ENCODE data around the gene GPNMB. TPM values are rescaled to one million over a fixed set of nuclear protein-coding genes. Genes with fewer than 3 reads are reported as not detected.

GPNMB gene
- total and polyA plus RNA-seq, 4 donors: 2.6 to 10.5 (median 4.9) TPM

- TF ChIP-seq ZBTB33 (IDR thresholded peaks at IDR 0.05) (no peak), SP1 (IDR thresholded peaks at IDR 0.05) (no peak), TAF1 (conservative IDR thresholded peaks at IDR 0.05) (no peak), FOXA1 (IDR thresholded peaks at IDR 0.05) (no peak), NR2F2 (IDR thresholded peaks at IDR 0.05) (no peak)
- TF ChIP-seq, protein P1, sequence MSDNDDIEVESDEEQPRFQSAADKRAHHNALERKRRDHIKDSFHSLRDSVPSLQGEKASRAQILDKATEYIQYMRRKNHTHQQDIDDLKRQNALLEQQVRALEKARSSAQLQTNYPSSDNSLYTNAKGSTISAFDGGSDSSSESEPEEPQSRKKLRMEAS (IDR thresholded peaks at IDR 0.05): no peak
Observed at GRCh38 chr7:23235813-23236221, 10.8 kb upstream of the GPNMB start (continued).

DNA sequence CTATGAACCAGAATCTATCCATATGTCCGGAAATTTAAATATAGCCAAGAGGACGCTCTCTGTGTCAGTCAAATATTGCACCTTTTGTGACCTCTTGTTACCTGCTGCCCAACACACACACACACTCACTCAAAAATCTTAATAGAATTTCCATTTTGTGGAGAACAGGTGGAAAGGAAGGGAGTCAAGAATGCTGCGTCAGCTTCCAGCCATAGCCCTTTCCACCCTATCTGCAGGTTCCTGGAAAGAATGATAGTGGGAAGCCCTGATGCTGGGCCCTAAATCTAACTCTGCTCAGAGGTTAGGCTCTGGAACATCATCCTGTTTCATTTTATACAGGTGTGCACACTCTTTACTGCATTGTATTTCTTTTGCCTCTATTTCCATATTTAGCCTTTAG lies 9.6 kb upstream of the GPNMB start:
- TF ChIP-seq ZBTB33 (IDR thresholded peaks at IDR 0.05) (no peak), JUND (IDR thresholded peaks at IDR 0.05) (no peak), GABPA (IDR thresholded peaks at IDR 0.05 in 1 of 2, conservative IDR thresholded peaks at IDR 0.05 in 1 of 2) (no peak), RAD21 (IDR thresholded peaks at IDR 0.05) (no peak), ATF3 (IDR thresholded peaks at IDR 0.05) (no peak), SP1 (IDR thresholded peaks at IDR 0.05) (no peak)
- TF ChIP-seq, protein P2, sequence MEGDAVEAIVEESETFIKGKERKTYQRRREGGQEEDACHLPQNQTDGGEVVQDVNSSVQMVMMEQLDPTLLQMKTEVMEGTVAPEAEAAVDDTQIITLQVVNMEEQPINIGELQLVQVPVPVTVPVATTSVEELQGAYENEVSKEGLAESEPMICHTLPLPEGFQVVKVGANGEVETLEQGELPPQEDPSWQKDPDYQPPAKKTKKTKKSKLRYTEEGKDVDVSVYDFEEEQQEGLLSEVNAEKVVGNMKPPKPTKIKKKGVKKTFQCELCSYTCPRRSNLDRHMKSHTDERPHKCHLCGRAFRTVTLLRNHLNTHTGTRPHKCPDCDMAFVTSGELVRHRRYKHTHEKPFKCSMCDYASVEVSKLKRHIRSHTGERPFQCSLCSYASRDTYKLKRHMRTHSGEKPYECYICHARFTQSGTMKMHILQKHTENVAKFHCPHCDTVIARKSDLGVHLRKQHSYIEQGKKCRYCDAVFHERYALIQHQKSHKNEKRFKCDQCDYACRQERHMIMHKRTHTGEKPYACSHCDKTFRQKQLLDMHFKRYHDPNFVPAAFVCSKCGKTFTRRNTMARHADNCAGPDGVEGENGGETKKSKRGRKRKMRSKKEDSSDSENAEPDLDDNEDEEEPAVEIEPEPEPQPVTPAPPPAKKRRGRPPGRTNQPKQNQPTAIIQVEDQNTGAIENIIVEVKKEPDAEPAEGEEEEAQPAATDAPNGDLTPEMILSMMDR (IDR thresholded peaks at IDR 0.05; ENCODE audit: low read depth, low read length, missing input control): no peak
- no peaks in the 10 kb centered on the region for H3K9me3 ChIP-seq (ENCODE audit: control insufficient read depth in 4 of 4, low read length in 3 of 4)
- no peaks in the 10 kb centered on the region for H3K4me1 ChIP-seq (ENCODE audit: control insufficient read depth in 4 of 4, insufficient read depth in 4 of 4, low read length in 3 of 4)
- H3K27me3 ChIP-seq (ENCODE audit: control insufficient read depth in 4 of 4, insufficient read depth in 4 of 4, low read length in 3 of 4): no peaks in the 10 kb centered on the region
- 94% methylated on average over 3 of the region's 3 CpGs for WGBS
- no peak for DNase-seq (ENCODE audit: low spot score)
- no peaks in the 10 kb centered on the region for H3K36me3 ChIP-seq (ENCODE audit: control insufficient read depth in 4 of 4, insufficient read depth in 3 of 4, low read depth in 1 of 4, low read length in 3 of 4)
- H3K9ac ChIP-seq (ENCODE audit: low read depth in 1 of 2, low read length in 2 of 2): no peak overlapping the region
- no peak overlapping the region for H3K27ac ChIP-seq (ENCODE audit: low read depth in 1 of 2, low read length in 2 of 2)
- H3K4me3 ChIP-seq (ENCODE audit: low read depth in 1 of 3, low read length in 3 of 3): no peak overlapping the region

- Histone ChIP-seq H3K4me1 (ENCODE audit: control insufficient read depth in 4 of 4, insufficient read depth in 4 of 4, low read length in 3 of 4) (no peaks in the 10 kb centered on the region), H3K27ac (ENCODE audit: low read depth in 1 of 2, low read length in 2 of 2) (no peak overlapping the region), H3K4me3 (ENCODE audit: low read depth in 1 of 3, low read length in 3 of 3) (no peak overlapping the region), H3K9ac (ENCODE audit: low read depth in 1 of 2, low read length in 2 of 2) (no peak overlapping the region), H3K27me3 (ENCODE audit: control insufficient read depth in 4 of 4, insufficient read depth in 4 of 4, low read length in 3 of 4) (peaks cover 0 to 3% (median 0%) of the 10 kb centered on the region in 4 donors), H3K36me3 (ENCODE audit: control insufficient read depth in 4 of 4, insufficient read depth in 3 of 4, low read depth in 1 of 4, low read length in 3 of 4) (no peaks in the 10 kb centered on the region), H3K9me3 (ENCODE audit: control insufficient read depth in 4 of 4, low read length in 3 of 4) (no peaks in the 10 kb centered on the region)
- no peak for DNase-seq (ENCODE audit: low spot score)
- 92% methylated on average over 11 of the region's 11 CpGs for WGBS
- TF ChIP-seq, protein P3, sequence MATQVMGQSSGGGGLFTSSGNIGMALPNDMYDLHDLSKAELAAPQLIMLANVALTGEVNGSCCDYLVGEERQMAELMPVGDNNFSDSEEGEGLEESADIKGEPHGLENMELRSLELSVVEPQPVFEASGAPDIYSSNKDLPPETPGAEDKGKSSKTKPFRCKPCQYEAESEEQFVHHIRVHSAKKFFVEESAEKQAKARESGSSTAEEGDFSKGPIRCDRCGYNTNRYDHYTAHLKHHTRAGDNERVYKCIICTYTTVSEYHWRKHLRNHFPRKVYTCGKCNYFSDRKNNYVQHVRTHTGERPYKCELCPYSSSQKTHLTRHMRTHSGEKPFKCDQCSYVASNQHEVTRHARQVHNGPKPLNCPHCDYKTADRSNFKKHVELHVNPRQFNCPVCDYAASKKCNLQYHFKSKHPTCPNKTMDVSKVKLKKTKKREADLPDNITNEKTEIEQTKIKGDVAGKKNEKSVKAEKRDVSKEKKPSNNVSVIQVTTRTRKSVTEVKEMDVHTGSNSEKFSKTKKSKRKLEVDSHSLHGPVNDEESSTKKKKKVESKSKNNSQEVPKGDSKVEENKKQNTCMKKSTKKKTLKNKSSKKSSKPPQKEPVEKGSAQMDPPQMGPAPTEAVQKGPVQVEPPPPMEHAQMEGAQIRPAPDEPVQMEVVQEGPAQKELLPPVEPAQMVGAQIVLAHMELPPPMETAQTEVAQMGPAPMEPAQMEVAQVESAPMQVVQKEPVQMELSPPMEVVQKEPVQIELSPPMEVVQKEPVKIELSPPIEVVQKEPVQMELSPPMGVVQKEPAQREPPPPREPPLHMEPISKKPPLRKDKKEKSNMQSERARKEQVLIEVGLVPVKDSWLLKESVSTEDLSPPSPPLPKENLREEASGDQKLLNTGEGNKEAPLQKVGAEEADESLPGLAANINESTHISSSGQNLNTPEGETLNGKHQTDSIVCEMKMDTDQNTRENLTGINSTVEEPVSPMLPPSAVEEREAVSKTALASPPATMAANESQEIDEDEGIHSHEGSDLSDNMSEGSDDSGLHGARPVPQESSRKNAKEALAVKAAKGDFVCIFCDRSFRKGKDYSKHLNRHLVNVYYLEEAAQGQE (IDR thresholded peaks at IDR 0.05): no peak
- TF ChIP-seq ATF3 (IDR thresholded peaks at IDR 0.05) (no peak), ZBTB33 (IDR thresholded peaks at IDR 0.05) (no peak), RXRA (IDR thresholded peaks at IDR 0.05) (no peak), HNF4G (IDR thresholded peaks at IDR 0.05) (no peak), JUND (IDR thresholded peaks at IDR 0.05) (no peak), EGR1 (IDR thresholded peaks at IDR 0.05; ENCODE audit: low read depth in 2 of 2) (no peak), FOXA1 (IDR thresholded peaks at IDR 0.05) (no peak), GABPA (IDR thresholded peaks at IDR 0.05 in 1 of 2, conservative IDR thresholded peaks at IDR 0.05 in 1 of 2) (no peak), TAF1 (conservative IDR thresholded peaks at IDR 0.05) (no peak), NR2F2 (IDR thresholded peaks at IDR 0.05) (no peak), RAD21 (IDR thresholded peaks at IDR 0.05) (no peak), SP1 (IDR thresholded peaks at IDR 0.05) (no peak)
Observed at GRCh38 chr7:23238983-23239652, 7.5 kb upstream of the GPNMB start.

Measured in liver (tissue), 9 donors.